Peyer's patch (tissue), 4 donors: ENCODE data around the gene SRPK3.

ENCODE experiments used
- CTCF ChIP-seq, 6 experiments: fragments of 450-650 bp in 4 of 6; fragments of 200-600 bp in 2 of 6; sonication (generic) in 1 of 6; IDR thresholded peaks; one replicate each; pipeline ENCODE4 v1.5.1; 2017 to 2019; ENCODE audit warnings: antibody characterized with exemption in 6 of 6, mild to moderate bottlenecking in 3 of 6, moderate library complexity in 1 of 6
- POLR2A ChIP-seq, 2 donors: fragments of 450-650 bp; IDR thresholded peaks; one replicate each; pipeline ENCODE4 v1.5.1; 2017; ENCODE audit warnings: antibody characterized with exemption in 2 of 2, mild to moderate bottlenecking in 2 of 2, moderate library complexity in 2 of 2

- TF ChIP-seq CTCF (IDR thresholded peaks at IDR 0.05) (no peak), POLR2A (IDR thresholded peaks at IDR 0.05) (no peak)
These were observed 24.6 kb downstream of the SRPK3 start for GRCh38 chrX:153805436-153805835.
